Islet precursor cell (in vitro differentiated cells): ENCODE measurements around the gene APBB2.

Experiments
- DNase-seq: peaks from one replicate; pipeline ENCODE4 v3.0.0-alpha.2; 2018

The APBB2 gene

DNA sequence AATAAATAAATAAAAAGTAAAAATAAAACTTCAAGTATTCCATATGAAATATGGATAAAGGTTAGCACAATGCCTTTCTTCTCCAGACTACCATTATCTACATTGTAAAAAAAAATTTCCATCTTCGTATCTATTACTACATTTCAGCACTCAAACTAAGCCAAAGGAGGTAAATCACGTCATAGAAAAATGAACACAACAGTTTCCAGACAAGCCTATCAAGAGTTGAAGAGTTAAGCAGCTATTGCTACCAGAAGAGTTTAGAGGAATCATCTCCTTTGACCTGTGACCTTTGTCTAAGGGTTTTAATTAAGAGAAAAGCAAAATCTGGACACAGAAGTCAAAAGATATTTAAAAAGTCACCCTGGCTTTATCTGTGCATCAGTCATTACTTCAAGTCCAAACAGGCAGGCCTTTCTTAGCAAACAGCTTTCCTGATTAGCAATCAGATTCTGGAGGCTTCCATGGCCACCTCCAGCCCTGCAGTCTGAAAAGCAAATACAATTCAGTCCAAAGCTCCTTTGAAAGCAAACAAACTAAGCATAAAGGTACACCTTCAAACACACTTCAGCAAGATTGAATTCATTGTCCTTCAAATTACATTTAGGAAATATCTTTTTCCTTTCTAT, 82.2 kb downstream of the APBB2 start:
- peak; percentile 56 for DNase-seq

DNA sequence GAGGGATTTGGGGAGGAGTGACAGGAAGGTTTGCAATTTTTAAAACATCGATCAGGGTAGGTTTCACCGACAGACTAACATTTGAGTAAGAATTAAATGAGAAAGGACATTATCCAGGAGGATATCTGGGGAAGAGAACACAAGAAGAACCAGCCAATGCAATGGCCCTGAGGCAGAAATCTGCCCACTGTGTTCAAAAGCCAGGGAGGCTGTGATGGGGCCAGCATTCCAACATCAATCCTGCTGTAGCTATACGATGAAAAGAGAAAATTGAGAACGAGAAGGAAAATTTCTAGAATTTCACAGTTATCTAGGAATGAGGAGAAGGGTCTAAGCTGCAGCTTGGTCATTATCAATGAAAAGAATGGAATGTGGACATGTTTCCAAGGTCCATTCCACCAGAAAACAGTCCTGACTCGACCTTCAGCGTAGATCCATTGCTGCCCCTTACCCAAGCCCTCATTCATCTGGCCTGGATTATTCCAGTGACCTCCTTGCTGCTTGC, 84.4 kb downstream of the APBB2 start:
- peak; percentile 53 for DNase-seq

GRCh38 chr4:41129128-41129754, 85.1 kb downstream of the APBB2 start:
- no peak for DNase-seq

- peak; percentile 46 for DNase-seq
These were observed 88.6 kb downstream of the APBB2 start for GRCh38 chr4:41125558-41126311.

GRCh38 chr4:41124916-41125548, 89.3 kb downstream of the APBB2 start:
- peak; percentile 86 for DNase-seq

DNA sequence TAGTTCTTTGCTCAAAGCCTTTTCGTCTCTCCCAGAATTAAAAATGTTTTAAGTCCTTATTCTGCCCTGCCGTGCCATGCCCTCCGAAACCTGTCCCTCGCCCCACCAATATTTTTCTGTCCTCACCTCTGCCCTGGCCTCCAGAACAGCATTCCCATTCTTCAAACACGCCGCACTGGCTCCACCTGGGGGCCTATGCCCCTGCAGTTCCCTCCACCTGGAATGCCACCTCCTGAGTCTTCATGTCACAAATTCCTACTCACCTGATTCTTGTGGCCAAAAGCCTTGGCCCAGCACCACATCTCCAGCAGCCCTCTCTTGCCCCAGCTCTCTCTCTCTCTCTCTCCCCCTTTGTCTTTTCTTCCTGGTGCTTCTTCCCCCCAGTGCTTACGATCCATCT, 91.6 kb downstream of the APBB2 start:
- peak; percentile 73 for DNase-seq

- DNase-seq = no peak
These were observed 92.0 kb downstream of the APBB2 start for GRCh38 chr4:41122309-41122708.

DNA sequence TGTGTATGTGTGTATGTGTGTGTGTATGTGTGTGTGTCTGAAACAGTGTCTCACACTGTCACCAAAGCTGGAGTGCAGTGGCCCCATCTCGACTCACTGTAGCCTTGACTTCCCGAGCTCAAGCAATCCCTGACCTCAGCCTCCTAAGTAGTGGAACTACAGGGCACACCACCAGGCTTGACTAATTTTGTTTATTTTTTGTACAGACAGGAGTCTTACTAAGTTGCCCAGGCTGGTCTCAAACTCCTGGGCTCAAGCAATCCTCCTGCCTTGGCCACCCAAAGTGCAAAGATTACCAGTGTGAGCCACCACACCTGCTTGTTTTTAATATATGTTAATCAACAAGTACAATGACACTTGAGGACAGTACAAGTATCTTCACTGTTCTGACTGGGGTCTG, 92.4 kb downstream of the APBB2 start:
- DNase-seq = no peak

DNA sequence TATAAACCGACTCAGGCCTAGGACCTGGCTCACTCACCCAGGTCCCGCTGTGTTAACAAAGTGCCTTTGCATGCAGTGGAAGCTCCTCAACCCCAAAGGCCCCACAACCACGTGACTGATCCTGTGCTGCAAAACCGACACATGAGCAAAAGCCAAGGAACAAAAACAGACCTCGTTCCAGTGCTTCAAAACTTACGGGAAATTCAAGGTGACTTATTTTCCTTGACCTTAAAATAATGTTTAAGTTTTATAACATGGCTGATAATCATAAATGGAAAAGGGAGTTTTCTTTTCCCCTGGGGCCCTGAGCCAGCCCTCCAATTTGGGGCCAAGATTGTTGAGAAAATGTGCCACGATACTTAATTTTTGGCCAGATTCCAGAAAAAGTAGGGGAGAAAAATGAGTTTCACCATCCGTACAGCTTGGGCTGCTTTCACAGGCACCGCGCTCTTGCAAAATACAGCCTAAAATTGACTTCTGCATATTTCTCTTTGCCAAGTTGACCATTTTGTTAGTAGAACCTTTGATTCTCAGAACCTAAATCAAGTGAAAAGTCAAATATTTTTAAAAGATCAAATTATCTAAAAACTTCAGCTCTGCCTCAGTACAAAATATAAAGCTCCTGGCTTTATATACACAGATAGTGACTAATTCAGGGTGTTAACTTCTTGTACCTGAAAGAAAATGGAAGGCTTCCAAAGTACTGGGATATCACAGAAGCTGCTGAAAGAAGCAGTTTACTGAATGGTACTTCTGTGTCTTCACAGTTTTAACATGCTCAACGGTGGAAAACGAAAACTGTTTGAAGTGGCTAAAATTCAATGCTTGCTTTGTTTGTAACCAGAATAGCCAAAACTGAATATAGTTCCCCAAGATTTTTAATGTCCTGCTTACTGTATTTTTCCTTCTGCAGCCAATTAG, 93.8 kb downstream of the APBB2 start:
- DNase-seq = peak; percentile 41

DNA sequence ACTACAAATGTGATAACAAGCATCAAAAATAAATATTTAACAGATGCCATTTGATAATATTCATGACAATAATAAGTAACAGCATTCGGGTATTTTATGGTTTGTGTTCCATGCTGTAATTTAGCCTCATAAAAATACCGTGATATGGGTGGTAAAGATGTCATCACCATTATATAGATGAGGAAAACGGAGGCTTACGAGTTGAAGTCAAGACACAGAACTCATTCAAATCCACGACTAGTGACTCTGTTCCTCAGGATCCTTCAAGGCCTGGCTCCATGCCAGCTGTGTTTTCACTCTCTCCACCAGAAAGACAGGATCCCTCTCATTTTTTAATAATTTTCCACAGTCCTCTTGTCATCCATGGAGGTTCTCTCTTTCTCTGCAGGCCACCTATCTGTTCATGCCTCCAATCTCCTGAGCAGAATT, 94.5 kb downstream of the APBB2 start:
- no peak for DNase-seq

DNA sequence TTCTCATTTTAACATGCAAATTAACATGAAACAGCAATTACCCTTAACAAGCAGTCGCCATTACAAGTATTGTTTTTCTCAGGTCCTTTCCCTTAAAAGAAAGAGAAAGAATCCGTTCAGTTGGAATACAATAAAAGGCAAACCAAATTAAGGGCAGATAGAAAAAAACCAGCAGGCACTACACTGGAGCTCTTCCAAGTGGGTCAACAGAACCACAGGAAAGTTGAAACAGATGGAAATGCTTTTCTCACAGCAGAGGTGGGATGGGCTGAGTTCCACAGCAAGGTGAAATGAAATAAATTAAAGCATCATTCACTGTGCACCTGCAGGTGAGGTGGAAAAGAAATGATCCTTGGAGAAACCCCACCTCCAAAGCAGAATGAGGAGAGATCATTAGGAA, 102.6 kb downstream of the APBB2 start:
- DNase-seq = no peak

DNA sequence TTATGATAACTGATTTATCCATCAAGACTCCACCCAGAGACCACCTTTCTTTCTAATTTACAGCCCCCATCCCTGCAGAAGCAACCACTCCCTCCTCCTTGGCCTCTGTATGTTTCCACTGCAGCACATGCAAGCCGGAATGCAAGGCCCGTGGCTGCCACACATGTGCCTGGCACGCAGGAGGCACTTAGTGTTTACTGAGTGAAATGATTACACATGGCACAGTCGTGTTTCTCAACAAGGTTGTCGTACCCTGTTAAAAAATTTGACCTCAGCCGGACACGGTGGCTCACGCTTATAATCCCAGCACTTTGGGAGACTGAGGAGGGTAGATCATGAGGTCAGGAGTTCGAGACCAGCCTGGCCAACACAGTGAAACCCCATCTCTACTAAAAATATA, 104.3 kb downstream of the APBB2 start:
- no peak for DNase-seq

GRCh38 chr4:41108481-41108880, 105.9 kb downstream of the APBB2 start:
- DNase-seq = peak; percentile 39

DNA sequence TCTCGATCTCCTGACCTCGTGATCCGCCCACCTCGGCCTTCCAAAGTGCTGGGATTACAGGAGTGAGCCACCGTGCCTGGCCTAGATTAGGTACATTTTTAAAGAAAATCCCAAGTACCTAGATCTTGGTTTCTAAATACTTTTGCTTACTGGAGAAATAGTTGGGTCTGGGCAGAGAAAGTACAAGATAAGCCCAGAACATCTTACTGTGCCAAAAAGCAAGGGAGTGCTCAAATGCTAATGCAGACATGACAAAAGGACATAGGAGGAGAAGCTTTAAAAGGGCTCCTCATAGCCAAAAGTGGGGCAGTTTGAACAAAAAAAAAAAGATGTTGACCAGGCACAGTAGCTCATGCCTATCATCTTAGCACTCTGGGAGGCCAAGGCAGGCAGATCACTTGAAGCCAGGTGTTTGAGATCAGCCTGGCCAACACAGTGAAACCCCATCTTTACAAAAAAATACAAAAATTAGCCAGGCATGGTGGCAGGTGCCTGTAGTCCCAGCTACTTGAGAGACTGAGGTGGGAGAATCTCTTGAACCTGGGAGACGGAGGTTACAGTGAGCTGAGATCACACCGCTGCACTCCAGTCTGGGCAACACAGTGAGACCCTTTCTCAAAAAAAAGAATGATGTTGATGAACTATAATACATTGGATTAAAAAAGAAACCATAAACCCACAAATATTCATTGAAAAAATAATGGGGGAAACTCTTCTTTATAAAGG, 107.5 kb downstream of the APBB2 start:
- no peak for DNase-seq

DNA sequence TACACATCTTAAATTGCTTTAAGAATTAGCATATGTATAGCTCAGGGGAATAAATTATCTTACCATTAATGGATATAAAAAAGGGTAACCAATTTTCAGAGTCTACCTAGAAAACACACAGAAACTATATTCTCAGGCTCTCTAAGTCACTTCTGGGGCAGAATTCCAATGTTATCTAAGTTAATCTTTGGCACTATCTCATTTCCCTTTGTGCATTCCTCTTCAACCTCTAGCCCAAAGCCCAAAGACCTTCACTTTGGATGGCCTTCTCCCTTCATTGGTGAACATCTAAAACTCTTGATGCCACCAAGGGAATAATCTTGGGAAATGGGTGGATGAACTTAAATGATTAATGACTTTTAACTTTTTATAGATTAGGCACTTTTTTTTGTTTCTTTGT, 108.3 kb downstream of the APBB2 start:
- no peak for DNase-seq

GRCh38 chr4:41104155-41104554, 110.2 kb downstream of the APBB2 start:
- no peak for DNase-seq

GRCh38 chr4:41103657-41104056, 110.7 kb downstream of the APBB2 start:
- DNase-seq = no peak

DNA sequence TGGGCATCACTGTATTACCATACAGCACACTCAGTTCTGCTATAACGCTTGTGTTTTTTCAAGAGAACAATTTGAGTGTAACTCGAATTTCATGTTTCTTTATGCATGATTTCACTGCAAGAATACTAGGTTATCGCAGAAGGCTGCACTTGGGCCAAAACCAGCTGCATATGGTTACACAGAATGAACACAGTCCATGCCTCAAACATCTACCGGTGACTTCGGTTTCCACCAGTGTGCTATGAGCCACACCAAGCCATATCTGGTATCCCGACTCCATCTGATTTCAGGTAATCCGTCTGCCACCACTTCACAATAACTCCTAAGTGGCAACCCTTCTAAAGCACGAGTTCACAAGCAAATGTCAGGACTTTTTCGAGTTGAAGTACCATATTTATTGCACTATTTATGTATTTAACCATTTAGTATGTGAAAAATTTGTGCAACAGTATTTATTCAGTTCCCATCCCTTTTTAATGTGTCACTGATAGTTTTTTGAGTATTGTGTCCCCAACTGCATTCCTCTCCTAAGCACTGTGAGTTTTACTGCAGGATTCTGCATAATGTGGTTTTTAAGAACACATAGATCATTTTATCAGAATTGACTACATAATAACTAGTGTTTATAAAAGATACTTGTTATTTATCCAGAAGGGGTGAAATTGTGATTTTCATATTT, 111.8 kb downstream of the APBB2 start:
- no peak for DNase-seq

DNA sequence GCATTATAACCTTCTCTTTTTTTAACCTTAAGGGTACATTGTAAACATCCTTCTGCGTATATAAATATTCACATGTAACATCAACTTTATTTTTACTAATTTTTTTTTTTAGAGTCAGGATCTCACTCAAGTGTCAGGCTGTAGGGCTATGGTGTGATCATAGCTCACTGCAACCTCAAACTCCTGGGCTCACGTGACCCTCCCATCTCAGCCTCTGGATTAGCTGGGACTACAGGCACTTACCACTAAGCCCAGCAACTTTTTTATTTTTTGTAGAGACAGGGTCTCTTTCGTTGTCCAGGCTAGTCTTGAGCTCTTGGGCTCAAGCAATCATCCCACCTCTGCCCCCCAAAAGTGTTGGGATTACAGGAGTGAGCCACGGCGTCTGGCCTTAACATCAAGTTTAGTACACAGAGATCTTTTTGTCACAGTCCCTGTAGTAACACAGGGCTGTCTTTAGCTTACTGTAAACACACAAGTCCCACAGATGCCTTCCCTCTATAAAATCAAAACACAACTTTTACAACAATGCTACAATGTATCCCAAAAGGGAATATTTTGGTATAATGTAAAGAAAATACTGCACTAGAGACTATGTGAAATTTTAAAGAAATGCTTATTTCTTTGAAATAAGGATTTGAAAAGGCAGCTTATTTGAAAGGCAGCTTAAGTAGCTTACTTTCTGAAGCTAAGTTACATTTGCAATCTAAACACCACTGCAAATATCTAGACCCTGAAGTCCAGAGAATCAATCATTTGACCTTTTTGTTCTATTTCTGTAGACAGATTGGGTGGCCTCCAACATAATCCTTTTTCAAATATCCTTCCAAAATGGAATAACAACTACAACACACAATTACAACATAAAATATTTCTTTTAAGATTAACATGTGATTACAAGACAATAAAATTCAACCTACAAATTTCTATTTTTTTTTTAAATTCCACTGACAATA, 116.0 kb downstream of the APBB2 start:
- peak; percentile 59 for DNase-seq

- DNase-seq = peak; percentile 72
These were observed 118.4 kb downstream of the APBB2 start for GRCh38 chr4:41095973-41096372.
